GM19395 (cell line): ENCODE results near the gene HS2ST1.
"Not testable (repeated sequence)": the region's sequence is repeated elsewhere in the genome, so short reads cannot be mapped to it uniquely, and the experiment has no call there.

Source experiments
- ATAC-seq: cut with Tn5 transposase; IDR thresholded peaks from one replicate; pipeline ENCODE4 v1.9.1; 2021; ENCODE audit warnings: mild to moderate bottlenecking, moderate library complexity; ENCODE audit not compliant: unreplicated experiment

Gene HS2ST1

GRCh38 chr1:86924324-86924960 lies 10.0 kb downstream of the HS2ST1 start:
- ATAC-seq: no peak

GRCh38 chr1:86925742-86926141 lies 11.3 kb downstream of the HS2ST1 start:
- no peak for ATAC-seq

GRCh38 chr1:86926883-86927282 lies 12.4 kb downstream of the HS2ST1 start:
- ATAC-seq: no peak

GRCh38 chr1:86928819-86929218 lies 14.4 kb downstream of the HS2ST1 start:
- ATAC-seq: no peak

- no peak for ATAC-seq
These were observed 18.6 kb downstream of the HS2ST1 start for GRCh38 chr1:86933051-86933450.

- ATAC-seq: no peak
These were observed 19.3 kb downstream of the HS2ST1 start for GRCh38 chr1:86933562-86934377.

- no peak for ATAC-seq
These were observed 24.0 kb downstream of the HS2ST1 start for GRCh38 chr1:86938450-86938849.

- no peak for ATAC-seq
These were observed 24.4 kb downstream of the HS2ST1 start for GRCh38 chr1:86938855-86939254.

GRCh38 chr1:86939406-86939805 lies 25.0 kb downstream of the HS2ST1 start:
- no peak for ATAC-seq

GRCh38 chr1:86940599-86940998 lies 26.2 kb downstream of the HS2ST1 start:
- no peak for ATAC-seq

GRCh38 chr1:86942042-86942441 lies 27.6 kb downstream of the HS2ST1 start:
- no peak for ATAC-seq

GRCh38 chr1:86942743-86943142 lies 28.3 kb downstream of the HS2ST1 start:
- ATAC-seq: no peak

GRCh38 chr1:86948212-86948611 lies 33.8 kb downstream of the HS2ST1 start:
- no peak for ATAC-seq

GRCh38 chr1:86950712-86951419 lies 36.4 kb downstream of the HS2ST1 start:
- no peak for ATAC-seq

- ATAC-seq: no peak
These were observed 37.0 kb downstream of the HS2ST1 start for GRCh38 chr1:86951430-86951829.

- ATAC-seq: no peak
These were observed 38.7 kb downstream of the HS2ST1 start for GRCh38 chr1:86953167-86953566.

- no peak for ATAC-seq
These were observed 41.2 kb downstream of the HS2ST1 start for GRCh38 chr1:86955678-86956077.

- no peak for ATAC-seq
These were observed 41.8 kb downstream of the HS2ST1 start for GRCh38 chr1:86956221-86956620.

GRCh38 chr1:86957221-86957620 lies 42.8 kb downstream of the HS2ST1 start:
- no peak for ATAC-seq

GRCh38 chr1:86960548-86960947 lies 46.1 kb downstream of the HS2ST1 start:
- ATAC-seq: no peak

- ATAC-seq: not testable (repeated sequence)
These were observed 49.4 kb downstream of the HS2ST1 start for GRCh38 chr1:86963841-86964240.
